Activated CD4-positive, alpha-beta T cell treated with anti-CD3 and anti-CD28 coated beads for 24 hours (primary cell): ENCODE data around the gene PCNX2.
"Not testable (repeated sequence)": the region's sequence is repeated elsewhere in the genome, so short reads cannot be mapped to it uniquely, and the experiment has no call there.

Experiments used
- DNase-seq, 2 donors: peaks; one replicate each; pipeline ENCODE4 v3.0.0-alpha.2; 2020; ENCODE audit warnings: low read depth in 2 of 2

The PCNX2 gene

DNA sequence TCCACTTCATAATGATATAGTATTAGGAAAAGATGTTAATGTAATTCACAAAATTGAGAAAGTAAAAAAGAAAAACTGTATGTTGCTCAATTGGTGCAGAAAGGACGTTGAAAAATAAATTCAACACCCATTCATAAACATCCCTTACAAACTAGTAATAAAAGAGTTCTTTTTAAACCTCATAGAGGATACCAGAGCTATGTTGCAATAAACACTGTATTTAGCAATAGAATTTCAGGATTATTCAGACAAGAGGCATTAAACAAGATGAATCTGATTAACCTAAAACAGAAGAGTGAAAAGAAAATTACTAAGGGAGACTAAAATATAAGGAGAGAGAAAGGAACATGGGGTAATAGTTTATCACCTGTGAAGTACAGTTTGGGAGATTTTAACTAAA is 190.3 kb downstream of the PCNX2 start:
- no peak for DNase-seq

DNA sequence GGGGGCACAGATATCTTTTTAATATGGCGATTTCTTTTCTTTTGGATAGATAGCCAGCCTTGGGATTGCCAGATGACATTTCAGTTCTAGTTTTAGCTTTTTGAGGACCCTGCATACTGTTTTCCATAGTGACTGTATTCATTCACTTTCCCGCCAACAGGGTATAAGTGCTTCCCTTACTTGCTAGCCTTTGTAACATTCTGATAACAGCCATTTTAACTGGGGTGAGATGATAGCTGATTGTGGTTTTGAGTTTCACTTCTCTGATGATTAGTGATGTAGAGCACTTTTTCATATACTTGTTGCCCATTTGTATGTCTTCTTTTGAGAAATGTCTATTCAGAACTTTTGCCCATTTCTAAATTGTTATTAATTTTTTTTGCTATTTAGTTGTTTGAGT is 193.2 kb downstream of the PCNX2 start:
- no peak for DNase-seq

DNA sequence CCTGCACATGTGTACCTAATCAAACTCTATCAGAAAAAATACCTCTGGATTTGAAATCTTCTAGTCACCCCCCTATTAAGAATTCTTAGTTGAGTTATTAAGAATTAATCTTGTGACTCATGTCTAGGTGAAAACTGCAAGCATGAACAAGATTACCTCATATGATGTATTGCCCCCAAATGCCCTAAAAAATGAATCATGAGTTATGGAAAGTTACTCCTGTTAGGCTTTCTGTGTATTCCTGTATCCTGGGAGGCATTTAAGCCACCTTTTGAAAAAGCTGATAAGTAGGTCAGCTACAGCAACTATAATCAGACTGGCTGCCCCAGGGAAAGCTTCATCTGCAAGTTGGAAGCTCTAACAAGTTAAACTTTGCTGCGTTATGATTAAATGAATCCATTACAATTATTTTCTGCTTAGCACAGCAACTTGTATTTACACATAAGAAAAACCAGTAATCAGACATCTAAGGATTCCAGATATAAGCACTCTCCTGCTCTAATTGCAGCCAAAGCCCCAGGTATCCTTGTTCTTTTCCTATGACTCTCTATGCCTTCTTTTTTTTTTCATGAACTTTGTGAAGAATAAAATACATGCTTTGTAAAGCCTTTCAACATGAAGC is 197.5 kb downstream of the PCNX2 start:
- DNase-seq, result no peak

DNA sequence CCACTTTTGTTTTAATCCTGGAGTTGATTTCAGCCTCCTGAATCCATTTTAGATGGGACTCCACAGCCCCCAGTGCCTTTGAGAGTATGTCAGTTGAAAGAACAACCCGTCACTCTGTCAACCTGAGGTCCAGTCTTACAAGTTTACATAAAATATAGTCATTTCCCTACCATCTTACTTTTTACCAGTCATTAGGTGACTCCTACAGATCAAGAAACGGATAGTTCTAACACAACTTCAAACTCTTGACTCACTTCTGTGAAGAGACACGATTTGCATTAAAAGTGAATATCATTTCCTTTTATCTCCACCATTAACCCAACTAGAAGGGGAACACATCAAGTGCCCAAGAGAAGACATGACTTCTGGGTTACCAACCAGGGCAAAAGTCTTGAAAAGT is 198.0 kb downstream of the PCNX2 start:
- DNase-seq, result no peak

DNA sequence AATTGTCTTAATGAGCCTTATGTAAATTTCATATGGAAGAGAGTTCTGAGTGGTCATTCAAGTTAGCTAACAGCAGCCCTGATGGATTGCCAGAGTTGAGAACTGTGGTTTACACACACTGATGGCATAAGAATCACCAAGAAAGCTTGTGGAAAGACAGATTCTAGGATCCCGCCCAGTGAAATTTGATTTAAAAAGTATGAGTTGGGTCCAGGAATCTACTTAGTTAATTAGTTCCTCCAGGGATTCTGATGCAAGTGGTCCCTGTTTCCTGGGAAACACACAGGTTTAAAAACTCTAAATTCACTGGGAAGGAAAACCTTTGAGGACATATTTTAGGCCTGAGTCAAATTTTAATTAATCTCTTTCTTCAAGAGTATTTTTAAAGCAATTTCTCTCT is 200.8 kb downstream of the PCNX2 start:
- DNase-seq, result no peak

DNA sequence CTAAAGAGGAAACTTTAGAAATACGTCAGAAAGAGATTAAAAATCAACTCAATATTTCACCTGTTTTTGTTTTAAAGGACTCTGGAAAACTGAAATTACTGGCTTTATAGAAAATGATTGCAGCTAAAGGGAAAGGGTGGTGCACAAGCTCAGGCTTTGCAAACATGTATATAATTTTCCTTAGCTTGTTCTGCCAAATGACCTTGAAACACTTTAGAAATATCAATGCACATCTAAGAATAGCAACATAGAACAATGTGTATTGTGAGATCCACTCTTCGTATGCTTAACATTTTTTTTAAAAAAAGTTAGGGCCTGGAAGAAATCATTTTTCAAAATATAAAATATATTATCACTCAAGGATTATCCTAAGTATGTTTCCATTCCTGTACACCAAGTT is 201.3 kb downstream of the PCNX2 start:
- DNase-seq, result no peak

DNA sequence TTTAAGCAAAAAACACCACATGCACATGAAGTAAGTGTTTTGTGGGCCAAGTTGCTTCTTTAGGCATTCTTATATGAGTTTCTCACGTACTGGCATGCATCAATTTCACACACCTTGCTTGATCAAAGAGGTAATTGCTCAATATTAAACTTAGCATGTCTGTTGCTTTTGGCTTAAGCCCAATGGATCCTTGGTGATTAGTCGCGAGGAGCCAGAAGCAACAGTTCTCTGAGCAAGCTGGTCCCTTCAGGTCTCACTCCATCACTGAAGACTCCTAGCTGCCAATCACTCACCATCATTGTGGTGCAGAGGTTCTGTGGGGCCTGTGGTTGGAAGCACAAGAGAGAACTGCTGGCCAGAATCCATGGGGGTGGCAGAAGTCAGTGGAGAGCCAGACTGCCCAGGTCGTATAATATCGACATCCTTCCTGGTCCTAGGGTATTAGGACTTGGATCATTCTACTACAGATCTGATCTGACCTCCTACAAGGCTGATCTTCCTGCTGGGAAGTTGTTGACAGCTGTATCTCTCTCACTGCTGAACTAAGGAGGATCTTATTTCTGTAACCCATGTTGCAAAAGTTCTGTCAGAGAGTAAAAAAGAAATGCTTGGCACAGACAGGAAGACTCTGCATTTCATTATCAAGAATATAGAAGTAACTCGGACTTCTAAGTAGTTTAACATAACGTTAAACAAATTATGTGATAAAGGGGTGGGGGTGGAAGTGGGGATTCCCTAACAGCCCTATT is 204.6 kb downstream of the PCNX2 start:
- DNase-seq, result no peak

DNA sequence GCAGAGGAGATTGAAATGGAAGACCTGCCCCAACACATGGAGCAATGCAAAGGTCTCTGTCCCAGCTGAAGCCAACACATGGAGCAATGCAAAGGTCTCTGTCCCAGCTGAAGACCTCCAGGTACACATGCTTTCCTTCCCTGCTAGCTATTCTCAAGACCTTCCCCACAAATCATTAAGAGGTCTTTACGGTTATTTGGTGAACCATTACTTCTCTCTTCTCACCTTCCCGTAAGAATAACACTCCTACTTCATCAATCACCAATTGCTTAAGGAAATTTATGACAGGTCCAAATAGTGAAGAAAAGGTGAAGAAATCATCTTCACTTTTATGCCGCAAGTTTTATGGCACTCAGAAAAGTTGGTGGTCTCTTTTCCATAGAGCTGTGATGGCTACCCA is 206.3 kb downstream of the PCNX2 start:
- DNase-seq, result no peak

DNA sequence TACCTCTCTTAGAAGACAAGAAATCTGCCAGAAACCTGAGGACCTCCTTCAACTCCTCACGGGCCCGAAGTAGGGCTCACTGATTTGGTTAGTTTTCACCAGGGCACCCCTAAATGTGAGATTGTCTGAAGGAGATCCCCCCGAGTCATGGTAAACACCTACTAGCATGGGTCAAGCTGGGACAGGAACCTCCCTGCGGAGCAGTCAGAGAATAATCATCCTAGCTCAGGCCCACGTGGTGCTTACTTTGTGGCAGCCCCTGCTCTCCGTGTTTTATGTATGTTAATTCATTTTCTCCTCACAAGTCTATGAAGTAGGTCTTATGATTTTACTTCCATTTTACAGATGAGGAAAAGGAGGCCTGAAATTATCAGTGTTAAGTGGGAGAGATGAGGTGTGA is 206.9 kb downstream of the PCNX2 start:
- DNase-seq, result no peak

DNA sequence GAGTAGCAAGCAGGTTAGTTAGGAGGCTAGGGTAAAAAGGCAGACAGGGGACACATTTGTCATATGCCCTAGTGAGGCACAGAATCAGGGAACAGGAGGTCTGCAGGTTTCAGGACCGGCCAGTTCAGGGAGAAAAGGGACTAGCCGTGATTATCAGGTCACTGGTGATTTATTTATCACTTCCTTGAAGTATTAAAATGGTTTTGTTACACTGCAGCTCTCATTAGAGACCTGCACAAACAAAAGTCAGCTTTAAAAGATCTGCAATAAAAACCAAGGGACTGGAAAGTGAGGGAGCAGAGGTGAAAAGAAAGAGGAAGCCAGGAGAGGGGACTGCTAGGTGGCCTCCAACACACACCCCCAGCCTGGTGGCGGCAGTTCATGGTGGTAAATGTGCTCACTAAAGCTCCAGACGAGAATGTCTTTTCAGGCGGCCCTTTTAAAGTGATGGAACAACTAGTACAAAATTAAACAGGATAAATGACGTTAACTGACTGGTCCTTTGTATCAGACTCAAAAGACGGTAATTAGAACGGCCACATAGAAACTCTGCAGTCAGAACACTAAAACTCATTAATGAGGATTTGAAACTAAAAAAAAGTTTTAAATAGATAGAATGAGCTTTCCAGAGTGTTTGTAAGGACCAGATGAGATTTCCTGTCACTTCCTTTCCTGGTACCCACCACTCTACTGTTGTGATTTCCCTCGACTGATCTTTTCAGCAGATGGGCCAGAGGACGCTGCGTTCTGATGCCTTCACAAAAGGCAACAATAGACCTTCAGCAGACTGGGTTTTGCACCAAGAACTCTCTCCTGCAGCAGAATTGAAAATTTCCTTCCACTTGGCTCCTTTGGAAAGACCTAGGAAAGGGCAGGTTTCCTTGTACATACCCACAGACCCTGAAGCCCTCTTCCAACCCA is 208.3 kb downstream of the PCNX2 start:
- DNase-seq, result no peak

DNA sequence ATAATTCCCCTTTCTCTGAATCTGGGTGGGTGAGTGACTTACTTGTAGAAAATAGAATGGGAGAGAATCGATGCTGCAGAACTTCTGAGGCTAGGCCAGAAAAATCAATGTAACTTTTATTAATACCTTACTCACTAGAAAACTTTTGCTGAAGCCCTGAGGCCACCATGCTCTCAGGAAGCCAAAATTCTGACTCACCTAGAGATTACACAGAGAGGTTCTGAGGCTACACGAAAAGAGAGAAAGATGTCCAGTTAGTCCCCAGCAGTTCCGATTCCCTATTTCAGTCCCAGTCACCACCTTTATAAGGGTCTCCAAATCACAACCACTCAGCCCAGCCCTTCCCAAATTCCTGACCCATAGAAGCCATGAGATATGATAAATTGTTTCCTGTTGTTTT is 210.0 kb downstream of the PCNX2 start:
- DNase-seq, result no peak

DNA sequence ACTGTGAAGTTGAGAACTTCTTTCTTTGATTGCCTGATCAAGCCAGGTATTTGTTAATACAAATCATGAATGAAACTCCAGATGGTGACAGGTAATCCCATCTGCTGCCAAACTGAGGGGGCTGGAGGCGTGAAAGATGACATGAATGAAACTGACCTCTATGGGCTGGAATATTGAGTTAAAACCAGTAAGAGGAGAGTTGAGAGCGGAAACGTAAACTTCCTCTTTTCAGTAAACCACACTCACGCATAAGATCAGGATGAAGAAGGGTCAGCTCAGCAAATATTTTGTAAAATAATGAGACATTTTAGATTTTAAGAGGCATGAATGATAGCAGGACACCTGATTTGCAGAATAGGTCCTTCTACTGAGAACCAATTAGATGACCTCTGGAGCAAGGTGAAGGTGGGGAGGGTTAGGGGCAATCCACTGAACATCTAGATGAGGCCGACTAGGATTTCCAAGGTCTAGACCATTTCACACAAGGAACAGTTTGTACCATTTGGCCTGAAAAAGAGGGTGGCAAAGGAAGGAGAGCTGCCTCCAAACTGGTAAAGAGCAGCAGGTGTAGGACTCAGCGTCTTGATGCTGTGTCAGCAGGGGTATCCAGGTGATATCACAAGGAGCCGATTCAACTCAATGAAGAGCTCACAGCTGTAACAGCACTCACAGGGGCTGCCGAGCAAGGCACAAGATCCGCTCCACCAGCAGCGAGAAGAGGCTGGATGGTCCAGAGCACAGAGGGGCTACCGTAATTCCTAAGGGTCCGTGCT is 212.6 kb downstream of the PCNX2 start:
- DNase-seq, result no peak

DNA sequence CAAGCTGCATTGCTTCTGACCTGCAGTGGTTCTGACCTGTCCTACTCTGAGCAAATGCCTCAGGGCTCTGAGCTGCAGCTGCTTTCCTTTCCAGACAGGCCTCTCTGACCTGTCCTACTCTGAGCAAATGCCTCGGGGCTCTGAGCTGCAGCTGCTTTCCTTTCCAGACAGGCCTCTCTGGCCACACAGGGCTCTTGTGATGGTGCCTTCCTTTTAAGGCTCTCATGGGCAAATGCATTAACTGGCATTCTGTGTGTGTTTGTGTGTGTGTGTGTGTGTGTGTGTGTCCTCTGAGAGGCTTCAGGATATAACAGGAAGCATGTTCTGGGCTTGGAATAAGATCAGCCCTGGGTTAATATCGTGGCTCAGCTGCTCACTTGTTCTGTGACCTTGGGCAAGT is 213.8 kb downstream of the PCNX2 start:
- DNase-seq, result no peak

DNA sequence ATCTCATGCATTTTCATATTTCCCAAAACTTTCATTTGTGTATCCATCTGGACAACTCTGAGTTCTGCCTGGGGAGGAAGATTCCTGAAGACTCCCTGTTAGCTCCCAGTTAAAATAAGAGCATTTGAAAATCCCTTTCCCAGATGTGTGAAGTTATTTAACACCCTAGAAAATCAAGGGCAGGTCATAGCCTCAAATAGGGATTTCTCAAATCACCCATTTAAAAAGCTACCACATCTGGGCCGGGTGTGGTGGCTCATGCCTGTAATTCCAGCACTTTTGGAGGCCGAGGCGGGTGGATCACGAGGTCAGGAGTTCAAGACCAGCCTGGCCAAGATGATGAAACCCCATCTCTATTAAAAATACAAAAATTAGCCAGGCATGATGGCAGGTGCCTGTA is 214.7 kb downstream of the PCNX2 start:
- not testable (repeated sequence) for DNase-seq

DNA sequence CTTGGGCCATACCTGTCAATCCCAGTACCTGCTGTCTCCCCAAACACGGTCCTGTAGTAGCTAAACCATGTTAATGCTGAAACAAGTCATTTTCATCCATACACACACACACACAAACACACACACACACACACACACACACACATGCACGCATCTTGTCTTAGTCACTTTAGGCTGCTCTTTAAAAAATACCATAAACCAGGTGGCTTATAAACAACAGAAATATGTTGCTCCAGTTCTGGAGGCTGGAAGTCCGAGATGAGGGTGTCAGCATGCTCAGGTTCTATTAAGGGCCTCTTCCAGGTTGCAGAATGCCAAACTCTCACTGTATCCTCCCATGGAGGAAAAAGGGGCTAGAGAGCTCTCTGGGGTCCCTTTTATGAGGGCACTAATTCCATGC is 215.2 kb downstream of the PCNX2 start:
- no peak for DNase-seq

DNA sequence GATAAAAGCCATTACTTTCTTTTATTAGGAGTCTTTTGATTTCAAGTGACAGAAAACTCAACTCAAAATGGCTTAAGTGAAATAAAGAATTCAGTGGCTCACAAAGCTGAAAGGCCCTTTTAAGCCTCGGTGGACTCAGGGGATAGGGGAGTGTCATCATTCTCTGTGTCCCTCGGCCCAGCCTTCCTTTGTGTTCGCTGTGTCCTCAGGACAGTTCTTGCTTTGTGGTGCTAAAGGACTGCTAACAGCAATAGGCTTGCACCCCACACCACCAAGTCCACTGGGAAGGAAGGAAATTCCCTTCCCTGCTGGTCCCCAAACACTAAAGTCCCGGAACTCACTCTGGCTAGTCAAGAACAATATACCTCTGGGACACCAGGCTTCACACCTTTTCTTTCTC is 216.0 kb downstream of the PCNX2 start:
- DNase-seq, result no peak

DNA sequence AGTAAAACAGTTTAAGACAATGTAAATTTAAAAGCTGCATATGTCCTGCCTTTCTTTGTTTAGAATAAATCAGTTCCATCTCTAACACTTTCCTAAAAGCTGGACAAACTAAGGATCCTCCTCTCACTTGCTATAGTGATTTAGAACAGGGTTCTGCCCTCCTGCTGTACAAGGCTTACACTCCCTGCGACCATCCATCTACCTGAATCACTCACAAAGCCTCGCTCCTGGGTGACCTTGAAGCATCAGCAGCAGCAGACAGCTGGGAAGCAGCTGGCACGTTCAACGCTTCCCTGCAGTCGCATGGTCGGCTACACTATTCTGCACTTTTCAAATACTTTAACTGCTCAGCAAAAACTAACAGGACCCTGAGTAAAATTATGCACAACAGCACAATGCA is 217.1 kb downstream of the PCNX2 start:
- no peak for DNase-seq

DNA sequence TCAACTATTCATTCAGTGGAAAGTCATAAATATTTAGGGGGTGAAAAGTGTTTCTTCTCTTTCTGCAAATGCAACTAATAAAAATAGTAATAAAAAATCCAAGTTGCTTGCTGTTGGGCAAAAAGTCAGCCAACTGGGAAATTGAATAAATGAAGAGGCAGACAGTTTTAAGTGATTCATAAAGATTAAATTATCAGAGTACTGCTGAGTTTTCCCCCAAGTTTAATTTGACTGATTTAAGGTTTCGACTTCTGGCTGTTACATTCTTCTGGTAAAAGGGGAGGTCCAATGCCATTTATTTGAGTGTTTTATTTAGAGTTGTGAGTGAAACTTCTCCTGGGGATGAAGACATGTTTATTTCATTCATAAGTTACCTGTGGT is 219.6 kb downstream of the PCNX2 start:
- DNase-seq, result no peak

DNA sequence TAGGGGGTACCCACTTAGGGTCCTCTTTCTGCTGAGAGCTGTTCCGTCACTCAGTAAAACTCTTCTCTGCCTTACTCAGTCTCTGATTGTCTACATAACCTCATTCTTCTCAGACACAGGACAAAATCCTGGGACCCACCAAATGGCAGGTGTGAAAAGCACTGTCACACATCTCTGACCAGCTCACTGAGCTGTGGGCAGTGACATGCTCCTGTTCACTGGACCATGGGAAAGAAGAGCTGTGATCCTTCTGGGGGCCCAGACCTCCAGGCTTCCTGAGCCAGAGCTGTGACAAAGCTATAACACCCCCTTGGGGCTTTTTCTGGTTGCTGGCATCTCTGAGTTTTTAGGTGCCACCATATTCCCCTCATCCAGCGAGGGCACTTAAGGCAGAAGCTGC is 229.4 kb downstream of the PCNX2 start:
- DNase-seq, result no peak

DNA sequence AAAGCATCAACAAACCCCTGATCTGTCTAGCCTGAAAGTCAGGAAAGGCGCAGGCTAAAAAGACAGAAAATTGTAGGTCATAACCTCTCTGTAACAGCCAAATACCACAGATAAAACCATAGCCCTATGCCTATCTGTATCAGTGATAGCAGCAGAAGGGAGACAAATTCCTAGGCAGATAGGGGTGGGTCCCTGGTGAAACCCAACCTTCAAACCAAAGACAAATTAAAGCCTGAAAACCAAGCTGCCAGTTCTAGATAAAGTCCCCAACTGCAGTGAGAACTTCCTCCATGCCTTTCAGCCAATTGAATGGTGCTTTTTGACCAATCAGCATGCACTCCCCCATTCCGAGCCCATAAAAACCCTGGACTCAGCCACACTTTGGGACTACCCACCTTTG is 229.8 kb downstream of the PCNX2 start:
- DNase-seq, result no peak

DNA sequence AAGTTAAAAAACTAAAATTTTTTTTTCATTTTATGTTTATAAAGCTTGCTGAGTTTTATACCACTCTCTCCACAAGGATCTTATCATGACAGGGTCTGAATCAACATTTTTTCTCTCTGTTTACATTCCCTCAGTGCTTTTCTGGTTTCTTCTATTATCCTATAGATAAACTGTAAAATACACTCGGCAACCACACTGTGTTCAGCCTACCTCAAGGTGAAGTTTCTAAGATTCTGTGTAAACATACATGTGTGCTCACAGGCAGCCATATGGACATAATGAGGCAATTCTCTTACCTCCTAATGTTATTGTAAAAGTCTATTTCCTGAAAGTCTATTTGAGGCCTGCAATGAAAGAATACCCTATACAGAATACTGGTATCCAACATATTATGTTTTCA is 230.5 kb downstream of the PCNX2 start:
- DNase-seq, result no peak

DNA sequence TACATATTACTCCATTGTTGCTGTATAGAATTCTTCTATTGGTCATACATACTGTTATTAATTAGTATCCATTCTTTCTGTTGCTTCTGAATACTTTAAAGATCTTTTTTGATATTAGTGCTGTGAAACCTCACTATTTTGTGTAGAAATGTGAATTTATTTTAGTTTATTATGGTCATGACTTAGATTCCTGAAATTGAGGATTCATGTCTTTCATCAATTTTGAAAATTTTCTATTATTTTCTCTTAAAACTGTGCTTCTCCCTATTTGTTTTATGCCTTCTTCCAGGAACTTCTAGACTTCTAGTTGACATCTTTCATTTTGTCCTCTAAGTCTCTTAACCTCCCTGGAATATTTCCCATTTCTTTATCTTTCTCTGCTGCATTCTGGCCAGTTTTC is 232.1 kb downstream of the PCNX2 start:
- DNase-seq, result no peak
